IMR-90 (cell line): Measurements from ENCODE around the gene IL36G. TPM values are rescaled to one million over a fixed set of nuclear protein-coding genes. Genes with fewer than 3 reads are reported as not detected.

Experiments used
- ATAC-seq: fragments of 200-7000 bp; cut with Tn5 transposase; 2 replicates; pipeline ENCODE4 v1.9.1; 2020; ENCODE audit warnings: low read depth, mild to moderate bottlenecking, moderate library complexity
- BruUV-seq: library from RNA; stranded (reverse); fragments of 400-500 nt; replicated peaks from 2 replicates; lab custom pipeline; 2021; lab: Mats Ljungman, UMichigan
- CTCF ChIA-PET: fragments of 300-600 bp; formaldehyde crosslinking; extraction: SDS; loops from one replicate; lab custom pipeline; 2021; ENCODE audit warnings: antibody characterized with exemption; lab: Yijun Ruan, JAX
- POLR2A ChIA-PET: fragments of 300-600 bp; sonication (Branson Sonifier 250); formaldehyde crosslinking; loops from one replicate; lab custom pipeline; 2022; ENCODE audit warnings: antibody characterized with exemption; ENCODE audit not compliant: unreplicated experiment; lab: Charles Lee
- DNase-seq: peaks from one replicate; pipeline ENCODE4 v3.0.0; 2013
- H2AFZ ChIP-seq: replicated peaks from 2 replicates; pipeline ENCODE3; 2013; ENCODE audit warnings: low read length, mild to moderate bottlenecking; ENCODE audit not compliant: poor library complexity
- H2AK5ac ChIP-seq: 2 replicates; pipeline ENCODE4 v1.6.1; 2013; ENCODE audit warnings: low read depth, low read length, inconsistent platforms
- H2AK9ac ChIP-seq: replicated peaks from 2 replicates; pipeline ENCODE3; 2013; ENCODE audit warnings: mild to moderate bottlenecking, low read depth, low read length, moderate library complexity; ENCODE audit not compliant: poor library complexity
- H2BK120ac ChIP-seq: 2 replicates; pipeline ENCODE4 v1.6.1; 2013; ENCODE audit warnings: low read depth, low read length, inconsistent platforms
- H2BK15ac ChIP-seq: 3 replicates; pipeline ENCODE4 v1.6.1; 2013; ENCODE audit warnings: low read depth, low read length, inconsistent platforms
- H2BK20ac ChIP-seq: 2 replicates; pipeline ENCODE4 v1.6.1; 2013; ENCODE audit warnings: low read depth, mild to moderate bottlenecking, inconsistent platforms, low read length, moderate library complexity
- H2BK5ac ChIP-seq: 2 replicates; pipeline ENCODE4 v1.6.1; 2013; ENCODE audit warnings: mild to moderate bottlenecking, low read depth, low read length, inconsistent platforms; ENCODE audit not compliant: poor library complexity, severe bottlenecking
- H3K14ac ChIP-seq: replicated peaks from 2 replicates; pipeline ENCODE4 v1.6.1; 2013; ENCODE audit warnings: low read depth, low read length, inconsistent platforms
- H3K18ac ChIP-seq: 2 replicates; pipeline ENCODE4 v1.6.1; 2013; ENCODE audit warnings: low read depth, low read length, control low read depth
- H3K23ac ChIP-seq: 2 replicates; pipeline ENCODE4 v1.6.1; 2013; ENCODE audit warnings: low read depth, low read length, inconsistent platforms
- H3K27ac ChIP-seq: 2 replicates; pipeline ENCODE4 v1.5.1; 2013; ENCODE audit warnings: mild to moderate bottlenecking, control low read depth, low read length; ENCODE audit not compliant: insufficient read depth
- H3K27me3 ChIP-seq: 2 replicates; pipeline ENCODE4 v1.6.1; 2013; ENCODE audit warnings: low read length; ENCODE audit not compliant: control insufficient read depth, insufficient read depth
- H3K36me3 ChIP-seq: 2 replicates; pipeline ENCODE4 v1.6.1; 2013; ENCODE audit warnings: low read length, mixed read lengths; ENCODE audit not compliant: control insufficient read depth, insufficient read depth
- H3K4ac ChIP-seq: 2 replicates; pipeline ENCODE4 v1.6.1; 2013; ENCODE audit warnings: low read depth, low read length, inconsistent platforms
- H3K4me1 ChIP-seq: 2 replicates; pipeline ENCODE4 v1.6.1; 2013; ENCODE audit warnings: low read length, mixed read lengths; ENCODE audit not compliant: control insufficient read depth, insufficient read depth
- H3K4me2 ChIP-seq: 2 replicates; pipeline ENCODE4 v1.6.1; 2013; ENCODE audit warnings: low read depth, mild to moderate bottlenecking, control low read depth, low read length, moderate library complexity
- H3K4me3 ChIP-seq: 2 replicates; pipeline ENCODE4 v1.5.1; 2013; ENCODE audit warnings: low read depth, mild to moderate bottlenecking, control low read depth, low read length, moderate library complexity; ENCODE audit not compliant: insufficient read depth
- H3K56ac ChIP-seq: 2 replicates; pipeline ENCODE4 v1.6.1; 2013; ENCODE audit warnings: low read length, inconsistent platforms; ENCODE audit not compliant: insufficient read depth; ENCODE audit errors: extremely low read depth
- H3K79me1 ChIP-seq, 2 experiments: 2 replicates each; pipeline ENCODE4 v1.6.1; 2013; ENCODE audit warnings: low read length in 2 of 2, inconsistent platforms in 1 of 2, low read depth in 1 of 2
- H3K9ac ChIP-seq: 2 replicates; pipeline ENCODE4 v1.6.1; 2013; ENCODE audit warnings: low read depth, low read length, control low read depth
- H3K9me1 ChIP-seq: 2 replicates; pipeline ENCODE4 v1.6.1; 2013; ENCODE audit warnings: low read length, inconsistent platforms; ENCODE audit not compliant: insufficient read depth
- H3K9me3 ChIP-seq: 2 replicates; pipeline ENCODE4 v1.6.1; 2013; ENCODE audit warnings: low read length; ENCODE audit not compliant: control insufficient read depth, insufficient read depth
- H4K20me1 ChIP-seq: 2 replicates; pipeline ENCODE4 v1.6.1; 2013; ENCODE audit warnings: low read length, inconsistent platforms; ENCODE audit not compliant: insufficient read depth
- H4K5ac ChIP-seq: 2 replicates; pipeline ENCODE4 v1.6.1; 2013; ENCODE audit warnings: mild to moderate bottlenecking, low read depth, low read length, control low read depth
- H4K8ac ChIP-seq, 2 experiments: 2 replicates each; pipeline ENCODE4 v1.6.1; 2013; ENCODE audit warnings: low read depth in 2 of 2, low read length in 2 of 2, control low read depth in 1 of 2, inconsistent platforms in 1 of 2
- H4K91ac ChIP-seq: 2 replicates; pipeline ENCODE4 v1.6.1; 2013; ENCODE audit warnings: low read depth, low read length, inconsistent platforms; ENCODE audit not compliant: insufficient read depth
- BHLHE40 ChIP-seq: fragments of 150-350 bp; IDR thresholded peaks from 2 replicates; pipeline ENCODE4 v1.6.1; 2016; ENCODE audit warnings: mild to moderate bottlenecking, low read depth, low read length
- FOS ChIP-seq: fragments of 150-350 bp; IDR thresholded peaks from 2 replicates; pipeline ENCODE4 v1.6.1; 2016; ENCODE audit warnings: low read depth, low read length
- WGBS, 2 experiments: methylation state at CpG; one replicate each; pipeline versions ENCODE4 v1.1.5 to v1.1.7; 2013; ENCODE audit warnings: missing lambda C conversion rate in 2 of 2; ENCODE audit not compliant: insufficient read length in 1 of 2; ENCODE audit errors: extremely low coverage in 2 of 2; 5-methylcytosine and 5-hydroxymethylcytosine counted together
- dilution Hi-C: fragments of 300-500 bp; cut with HindIII; formaldehyde crosslinking; loops from one replicate; pipeline ENCODE4 v1.14.3; 2018; ENCODE audit warnings: low sequenced_read_pairs; ENCODE audit not compliant: unreplicated experiment
- in situ Hi-C: fragments of 300-500 bp; cut with MboI; formaldehyde crosslinking; loops from 3 replicates; pipeline ENCODE4 v1.14.3; 2019; ENCODE audit warnings: low sequenced_read_pairs, inconsistent platforms, mixed read lengths
- intact Hi-C: fragments of 100-400 bp; cut with micrococcal nuclease; formaldehyde crosslinking; loops from 2 replicates; pipeline ENCODE4 v1.10.0; 2022
- polyA plus RNA-seq, 3 experiments: library from polyadenylated mRNA; depleted of rRNA; stranded (reverse); fragments of >200 nt; gene quantifications; 2 replicates each; pipeline ENCODE4 v1.2.3, GENCODE V29; 2012; ENCODE audit warnings: low replicate concordance in 1 of 3
- total RNA-seq: library from RNA; depleted of rRNA; stranded (reverse); fragments of >200 nt; gene quantifications from 2 replicates; pipeline ENCODE4 v1.2.3, GENCODE V29; 2012

IL36G gene
- total and polyA plus RNA-seq, 2 of the 4 experiments (the other 2 are of a cell fraction) = not detected

DNA sequence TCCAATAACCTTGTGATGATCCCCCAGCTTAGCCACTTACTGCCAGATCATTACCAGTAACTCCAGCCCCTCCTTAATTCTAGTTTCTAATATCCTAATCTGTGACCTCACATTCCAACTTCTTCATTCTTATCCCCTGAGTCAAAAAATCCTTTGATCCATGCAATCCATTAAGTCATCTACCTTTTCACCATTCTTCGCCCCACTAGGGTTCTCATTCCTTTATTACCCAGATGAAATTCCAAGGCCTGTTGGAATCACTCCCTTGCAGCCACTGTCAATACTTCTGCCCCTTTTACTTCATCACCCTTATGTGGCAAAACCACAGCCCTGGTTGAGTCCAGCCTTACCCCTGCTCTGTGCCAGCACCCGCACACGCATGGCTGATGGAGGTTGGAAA lies 20.3 kb upstream of the IL36G start:
- Histone ChIP-seq H4K5ac (no peak overlapping the region), H3K23ac (no peak overlapping the region), H3K4me3 (no peak overlapping the region), H3K56ac (no peak overlapping the region), H3K36me3 (no peaks in the 10 kb centered on the region), H3K27me3 (peaks cover 33% of the 10 kb centered on the region), H4K20me1 (no peaks in the 10 kb centered on the region), H3K4me1 (no peaks in the 10 kb centered on the region), H2BK120ac (no peak overlapping the region), H2BK15ac (no peak overlapping the region), H2AK9ac (no peak overlapping the region), H4K91ac (no peak overlapping the region), H3K18ac (no peak overlapping the region), H3K14ac (no peak overlapping the region), H2AFZ (no peak overlapping the region), H3K79me1 (no peaks in the 10 kb centered on the region), H3K9ac (no peak overlapping the region), H3K4ac (no peak overlapping the region), H4K8ac (no peak overlapping the region), H3K9me3 (no peaks in the 10 kb centered on the region), H2BK20ac (no peak overlapping the region), H2BK5ac (no peak overlapping the region), H3K4me2 (no peak overlapping the region), H2AK5ac (no peak overlapping the region), H3K9me1 (no peaks in the 10 kb centered on the region), H3K27ac (no peak overlapping the region)
- intact Hi-C loops = no loop called here
- TF ChIP-seq BHLHE40 (no peak), FOS (no peak)
- no TSS peak for BruUV-seq
- in situ Hi-C loops = loop anchor here (5.0 kb wide), 1 partner anchor 355 kb away; no protein-coding TSS in a partner anchor
- 60% methylated on average over 1 of the region's 3 CpGs; no CpG with 5 or more reads in 1 of the 2 experiments for WGBS, 2 experiments
- ATAC-seq (no peak), DNase-seq (no peak)
- CTCF ChIA-PET = no interaction called here
- dilution Hi-C loops = no loop called here
- POLR2A ChIA-PET = no interaction called here
